ENCODE measurements around the gene RALGPS2.

Gene RALGPS2

DNA sequence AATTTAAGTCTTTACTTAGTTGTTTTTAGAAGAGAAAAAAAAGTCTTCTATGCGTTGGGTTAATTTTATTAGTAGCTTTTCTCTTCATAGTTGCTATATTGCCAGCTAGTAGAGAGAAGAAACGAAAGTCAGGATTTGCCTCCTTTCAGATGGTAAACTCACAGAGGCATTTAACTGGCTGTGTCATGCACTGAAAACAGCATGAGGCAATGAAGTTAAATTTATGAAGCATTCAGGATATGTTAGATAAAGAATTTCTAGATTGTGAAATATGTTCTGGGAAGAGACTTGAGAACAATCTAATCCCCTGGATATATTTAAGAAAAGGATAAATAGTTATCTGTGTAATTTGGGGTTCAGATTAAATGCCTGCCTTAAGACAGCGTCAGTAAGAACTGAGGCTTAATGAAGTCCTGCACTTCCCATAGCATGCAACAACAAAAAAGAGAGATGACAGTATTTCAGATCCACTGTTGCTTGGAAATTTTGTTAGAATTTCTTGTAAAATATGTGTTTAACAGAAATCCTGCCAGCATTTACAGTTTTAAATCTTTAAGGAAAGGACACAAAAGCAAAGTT, 144.2 kb downstream of the RALGPS2 start:
- DNase-seq: no peak

DNA sequence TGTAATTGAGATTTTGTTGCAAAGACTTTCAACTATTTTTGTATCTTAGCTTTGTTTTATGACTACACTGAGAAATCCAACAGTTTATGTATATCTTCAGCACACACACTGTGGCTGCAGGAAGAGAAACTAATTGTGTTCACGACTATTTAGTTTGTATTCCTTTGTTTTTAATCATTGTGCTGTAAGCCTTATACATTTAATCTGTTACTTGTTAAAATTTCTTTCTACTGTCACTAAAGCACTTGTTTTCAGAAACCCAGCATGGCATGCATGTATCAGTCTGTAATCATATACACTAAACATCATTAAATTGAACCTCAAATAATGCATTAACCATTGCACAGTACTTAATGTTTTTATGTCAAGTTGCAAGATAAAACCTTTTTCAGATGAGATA, 145.2 kb downstream of the RALGPS2 start:
- no peak for DNase-seq

DNA sequence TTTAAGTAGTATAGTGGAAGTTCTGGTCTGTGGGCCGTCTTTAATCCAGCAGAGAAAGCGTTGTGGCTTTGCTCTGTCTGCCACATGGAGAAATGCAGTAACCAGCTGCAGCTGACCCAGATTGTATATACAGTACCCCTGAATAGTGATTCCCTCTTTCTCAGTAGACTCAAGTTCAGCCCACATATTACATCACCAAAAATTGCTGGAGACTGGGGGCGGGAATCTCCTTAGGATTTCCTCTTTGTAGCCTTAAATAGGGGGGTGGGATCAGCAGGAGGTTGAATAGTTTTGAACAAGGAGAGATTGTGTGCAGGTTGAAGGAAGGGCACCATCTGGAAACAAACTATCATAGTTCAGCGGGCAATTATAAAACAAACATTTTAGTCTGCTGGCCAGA, 145.9 kb downstream of the RALGPS2 start, which contains the start of gene ANGPTL1:
Gene ANGPTL1 (minus strand): TSS at position 134 of the 400 bp plus-strand sequence. CDS start 5,301 bp downstream, outside the sequence.
- DNase-seq: no peak

DNA sequence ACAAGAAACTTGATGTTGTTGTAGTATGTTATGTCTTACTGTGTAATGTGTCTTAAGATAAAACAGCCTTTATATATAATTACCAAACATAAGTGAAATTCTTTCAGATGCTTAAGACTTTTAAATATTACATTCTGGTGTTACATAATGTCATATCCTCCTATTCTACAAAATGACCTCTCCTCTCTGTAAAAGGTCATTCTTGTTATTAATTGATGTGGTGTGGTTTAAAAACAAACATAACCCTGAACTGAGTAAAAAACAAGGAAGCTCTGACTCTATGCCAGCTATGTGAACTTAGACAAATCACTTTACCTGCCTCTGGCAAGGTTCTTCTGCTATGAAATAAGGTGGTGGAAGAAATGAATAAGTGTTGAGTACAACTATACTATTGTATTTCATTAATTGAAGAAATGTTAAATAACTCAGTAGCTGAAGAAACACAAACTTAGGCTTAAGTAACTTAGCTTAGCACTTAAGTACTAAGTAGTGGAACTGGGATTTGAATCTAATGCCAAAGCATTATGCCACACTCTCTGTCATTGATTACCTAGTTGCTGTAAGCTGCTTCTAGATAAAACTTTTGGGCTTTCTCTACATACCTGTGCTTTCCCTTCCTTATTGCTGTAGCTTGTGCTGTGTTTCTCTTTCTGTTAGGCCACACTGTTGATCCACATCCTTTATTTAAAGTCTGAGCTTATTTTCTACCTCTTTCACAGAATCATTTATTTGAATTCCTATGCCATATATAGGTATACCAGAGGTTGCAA, 146.7 kb downstream of the RALGPS2 start:
- no peak for DNase-seq

DNA sequence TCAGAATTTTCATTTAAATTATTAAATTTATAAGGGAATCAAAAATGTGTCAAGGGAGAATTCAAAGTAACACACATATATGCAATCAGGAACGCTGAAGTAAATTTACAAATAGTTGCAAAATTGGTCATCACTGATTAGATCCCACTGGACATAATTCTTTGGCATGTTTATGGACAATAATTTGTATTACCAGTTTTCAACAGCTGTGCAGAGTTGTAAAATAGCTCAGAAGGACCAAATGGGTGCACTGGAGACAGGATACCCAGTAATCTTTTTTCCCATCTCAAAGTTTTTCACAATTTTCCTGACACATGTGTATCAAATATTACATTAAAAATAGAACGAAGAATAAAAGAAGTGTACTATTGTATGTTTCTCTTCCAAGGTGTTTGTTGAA, 149.9 kb downstream of the RALGPS2 start:
- no peak for DNase-seq

DNA sequence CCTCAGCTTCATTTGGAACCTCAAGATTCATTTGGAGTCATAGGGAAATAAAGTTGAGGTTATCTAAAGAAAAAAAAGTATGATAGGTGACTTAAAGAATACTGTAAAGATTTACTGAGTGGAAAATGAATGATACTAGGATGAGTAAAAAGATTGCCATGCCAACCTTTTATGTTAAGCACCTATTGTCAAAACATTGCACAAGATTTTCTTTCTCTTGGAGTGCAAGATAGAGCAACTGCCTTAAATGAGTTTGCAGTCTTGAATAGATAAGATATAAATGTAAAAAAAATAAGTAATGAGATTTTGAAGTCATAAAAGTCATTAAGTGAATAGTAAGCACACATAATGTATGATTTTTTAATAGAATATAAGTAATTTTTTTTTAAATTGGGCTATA, 150.9 kb downstream of the RALGPS2 start:
- DNase-seq: no peak

DNA sequence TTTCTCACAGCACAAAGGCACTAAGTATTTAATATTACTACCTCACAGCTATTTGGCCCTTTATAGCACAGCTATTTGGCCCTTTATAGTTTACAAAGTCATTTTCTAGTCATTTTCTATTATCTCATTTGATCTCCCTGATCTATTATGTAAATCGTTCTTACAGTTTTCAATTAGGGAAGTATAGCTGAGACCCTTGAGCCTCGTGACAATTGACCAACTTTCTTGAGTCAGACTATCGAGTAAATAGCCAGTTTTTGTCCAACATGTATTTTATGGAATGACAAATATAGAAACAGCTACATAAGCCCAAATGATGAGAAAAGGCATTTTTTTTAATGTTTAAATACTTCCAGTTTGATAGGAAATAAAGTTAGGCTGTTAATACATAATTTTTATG, 152.9 kb downstream of the RALGPS2 start:
- DNase-seq: no peak

DNA sequence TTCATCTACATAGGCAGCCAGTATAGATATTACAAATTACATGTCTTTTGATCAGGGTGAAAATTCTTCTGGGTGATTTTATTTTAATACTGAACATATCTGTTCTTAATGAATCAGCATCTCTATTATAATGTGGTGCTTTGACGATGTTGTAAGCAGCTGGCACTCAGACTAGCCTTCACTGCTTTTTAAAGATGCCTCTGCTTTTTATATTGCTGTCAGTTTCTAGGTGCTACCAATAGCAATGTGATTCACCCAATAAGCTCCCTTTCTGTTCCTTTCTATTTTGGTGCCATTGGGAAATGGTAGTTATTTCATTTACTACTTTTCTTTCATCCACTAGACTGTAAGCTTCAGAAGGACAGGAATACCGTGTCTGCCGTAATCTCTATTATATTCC, 156.9 kb downstream of the RALGPS2 start:
- DNase-seq: no peak

DNA sequence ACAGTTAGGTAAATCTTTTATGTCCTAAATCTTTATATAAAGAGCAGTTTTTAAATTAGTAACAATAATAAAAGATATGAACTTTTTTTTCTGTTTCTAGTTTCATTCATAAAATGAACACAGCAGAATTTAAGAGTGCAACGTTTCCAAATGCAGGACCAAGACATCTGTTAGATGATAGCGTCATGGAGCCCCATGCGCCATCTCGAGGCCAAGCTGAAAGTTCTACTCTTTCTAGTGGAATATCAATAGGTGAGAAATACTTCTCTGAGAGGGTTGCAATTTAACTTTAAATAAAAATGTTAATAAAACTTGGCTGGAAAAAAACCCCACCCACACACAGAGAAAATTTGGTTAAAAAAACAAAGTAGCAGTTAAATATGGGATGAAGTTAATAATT, 160.8 kb downstream of the RALGPS2 start:
- DNase-seq: no peak

DNA sequence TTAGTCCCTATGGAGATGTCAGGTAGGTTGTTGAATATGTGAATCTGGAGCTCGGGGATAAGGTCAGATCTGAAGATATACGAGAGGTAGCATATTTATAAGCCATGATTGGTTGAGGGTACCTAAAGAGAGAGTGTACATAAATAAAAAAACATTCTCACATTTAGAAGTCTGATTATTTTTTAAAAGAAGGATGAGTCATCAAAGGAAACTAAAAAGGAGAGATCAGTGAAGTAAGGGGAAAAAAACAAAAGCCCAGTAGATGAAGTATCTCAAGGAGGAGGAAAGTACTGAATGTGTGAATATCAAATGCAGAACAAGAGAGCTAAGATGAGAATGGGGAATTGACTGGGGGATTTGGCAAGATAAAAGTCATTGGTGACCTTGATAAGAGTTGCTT, 161.5 kb downstream of the RALGPS2 start:
- no peak for DNase-seq

DNA sequence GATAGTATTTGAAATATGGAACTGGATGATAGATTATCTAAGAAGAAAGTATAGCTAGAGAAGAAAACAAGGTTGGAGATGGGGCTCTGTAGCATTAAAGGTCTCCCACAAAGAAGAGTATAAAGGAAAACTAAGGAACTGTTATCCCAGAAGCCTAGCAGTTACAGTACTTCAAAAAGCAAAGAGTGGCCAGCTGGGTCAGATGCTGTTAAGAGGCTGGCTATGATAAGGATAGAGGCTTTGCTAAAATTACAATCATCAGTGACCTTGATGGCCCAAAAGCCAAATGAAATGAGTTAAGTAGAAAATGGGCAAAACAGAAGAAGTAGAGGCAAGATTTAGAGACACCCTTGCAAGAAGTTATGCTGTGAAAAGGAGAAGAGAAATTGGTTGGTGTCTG, 170.9 kb downstream of the RALGPS2 start:
- DNase-seq: no peak

DNA sequence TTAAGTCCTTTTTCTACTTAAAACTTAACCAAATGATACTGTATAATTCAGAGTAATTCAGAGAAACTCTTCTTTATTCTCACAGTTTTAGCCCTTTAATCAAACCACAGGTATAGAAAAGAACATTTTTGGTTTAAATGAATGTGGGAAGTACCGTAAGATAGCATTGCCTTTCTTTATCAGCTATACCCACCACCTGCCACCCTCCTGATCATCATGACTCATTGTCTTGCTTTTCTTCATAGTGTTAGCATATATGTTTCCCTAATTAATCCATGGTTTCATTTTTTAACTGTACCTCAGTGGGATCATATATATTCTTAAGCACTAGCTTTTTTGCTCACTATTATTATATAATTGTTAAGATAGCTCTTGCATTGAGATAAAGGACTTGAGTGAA, 173.4 kb downstream of the RALGPS2 start:
- no peak for DNase-seq

DNA sequence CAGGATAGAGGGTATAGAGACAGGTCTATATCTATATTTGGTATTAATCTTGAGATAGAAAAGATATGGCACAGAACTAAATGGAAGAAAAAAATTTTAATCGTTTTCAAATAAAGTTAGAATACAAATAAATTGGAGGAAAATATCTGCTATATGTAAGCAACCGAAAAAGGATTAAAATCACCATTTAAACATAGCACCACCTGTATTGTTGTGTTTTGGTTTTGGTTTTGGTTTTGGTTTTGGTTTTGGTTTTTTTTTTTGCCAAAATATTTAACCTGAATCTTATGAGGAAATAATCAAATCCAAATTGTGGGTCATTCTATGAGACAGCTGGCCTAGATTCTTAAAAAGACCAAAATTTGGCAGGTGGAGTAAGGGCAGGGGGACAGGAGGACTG, 174.4 kb downstream of the RALGPS2 start:
- no peak for DNase-seq

DNA sequence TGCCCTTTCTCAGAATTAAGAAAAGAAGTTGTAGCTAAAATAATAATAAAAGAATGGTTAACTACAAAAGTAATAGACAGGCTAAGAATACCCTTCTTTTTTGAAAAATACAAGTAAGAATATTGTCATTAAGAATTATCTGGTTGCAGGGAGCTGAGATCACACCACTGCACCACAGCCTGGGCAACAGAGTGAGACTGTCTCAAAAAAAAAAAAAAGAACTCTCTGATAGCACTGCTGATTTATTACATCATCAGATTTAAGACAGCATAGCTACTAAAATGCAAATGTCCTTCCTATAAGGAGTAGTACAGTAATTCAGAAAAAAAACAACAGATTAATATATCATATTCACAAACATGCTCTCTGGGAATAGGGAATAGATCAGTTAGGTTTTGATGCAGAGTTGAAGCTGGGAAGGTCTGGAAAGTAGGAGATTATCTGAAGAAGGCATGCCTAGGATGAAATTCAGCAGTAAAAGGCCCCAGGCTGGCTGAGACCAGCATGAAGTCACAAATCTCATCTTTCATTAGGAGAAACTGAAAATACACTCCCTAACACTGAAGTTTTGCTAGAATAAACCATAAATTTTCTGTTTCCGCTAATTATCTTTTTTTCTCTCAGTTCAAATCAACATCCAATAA, 176.6 kb downstream of the RALGPS2 start:
- DNase-seq: no peak

DNA sequence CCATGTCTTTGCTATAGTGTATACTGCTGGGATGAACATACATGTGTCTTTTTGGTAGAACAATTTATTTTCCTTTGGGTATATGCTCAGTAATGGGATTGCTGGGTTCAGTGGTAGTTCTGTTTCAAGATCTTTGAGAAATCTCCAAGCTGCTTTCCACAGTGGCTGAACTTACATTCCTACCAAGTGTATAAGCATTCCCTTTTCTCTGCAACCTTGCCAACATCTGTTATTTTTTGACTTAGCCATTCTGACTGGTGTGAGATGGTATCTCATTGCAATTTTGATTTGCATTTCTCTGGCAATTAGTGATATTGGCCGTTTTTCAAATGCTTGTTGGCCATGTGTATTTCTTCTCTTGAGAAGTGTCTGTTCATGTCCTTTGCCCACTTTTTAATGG, 183.3 kb downstream of the RALGPS2 start:
- no peak for DNase-seq

DNA sequence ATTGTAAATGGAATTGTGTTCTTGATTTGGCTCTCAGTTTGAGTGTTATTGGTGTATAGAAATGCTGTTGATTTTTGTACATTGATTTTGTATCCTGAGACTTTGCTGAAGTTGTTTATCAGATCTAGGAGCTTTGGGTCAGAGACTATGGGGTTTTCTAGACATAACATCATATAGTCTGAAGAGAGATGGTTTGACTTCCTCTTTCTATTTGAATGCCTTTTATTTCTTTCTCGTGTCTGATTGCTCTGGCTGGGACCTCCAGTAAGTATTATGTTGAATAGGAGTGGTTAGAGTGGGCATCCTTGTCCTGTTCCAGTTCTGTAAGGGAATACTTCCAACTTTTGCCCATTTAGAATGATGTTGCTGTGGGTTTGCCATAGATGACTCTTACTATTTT, 185.0 kb downstream of the RALGPS2 start:
- no peak for DNase-seq

DNA sequence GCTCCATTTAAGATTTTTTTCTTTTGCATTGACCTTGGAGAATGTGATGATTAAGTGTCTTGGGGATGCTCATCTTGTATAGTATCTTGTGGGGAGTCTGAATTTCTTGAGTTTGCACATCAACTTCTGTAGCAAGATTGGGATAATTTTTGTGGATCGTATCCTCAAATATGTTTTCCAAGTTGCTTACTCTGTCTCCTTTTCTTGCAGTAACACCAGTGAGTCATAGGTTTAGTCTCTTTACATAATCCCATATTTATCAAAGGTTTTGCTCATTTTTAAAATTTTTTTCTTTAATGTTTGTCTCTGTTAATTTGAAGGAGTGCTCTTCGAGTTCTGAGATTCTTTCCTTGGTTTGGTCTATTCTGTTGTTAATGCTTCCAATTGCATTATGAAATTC, 187.6 kb downstream of the RALGPS2 start:
- DNase-seq: no peak

DNA sequence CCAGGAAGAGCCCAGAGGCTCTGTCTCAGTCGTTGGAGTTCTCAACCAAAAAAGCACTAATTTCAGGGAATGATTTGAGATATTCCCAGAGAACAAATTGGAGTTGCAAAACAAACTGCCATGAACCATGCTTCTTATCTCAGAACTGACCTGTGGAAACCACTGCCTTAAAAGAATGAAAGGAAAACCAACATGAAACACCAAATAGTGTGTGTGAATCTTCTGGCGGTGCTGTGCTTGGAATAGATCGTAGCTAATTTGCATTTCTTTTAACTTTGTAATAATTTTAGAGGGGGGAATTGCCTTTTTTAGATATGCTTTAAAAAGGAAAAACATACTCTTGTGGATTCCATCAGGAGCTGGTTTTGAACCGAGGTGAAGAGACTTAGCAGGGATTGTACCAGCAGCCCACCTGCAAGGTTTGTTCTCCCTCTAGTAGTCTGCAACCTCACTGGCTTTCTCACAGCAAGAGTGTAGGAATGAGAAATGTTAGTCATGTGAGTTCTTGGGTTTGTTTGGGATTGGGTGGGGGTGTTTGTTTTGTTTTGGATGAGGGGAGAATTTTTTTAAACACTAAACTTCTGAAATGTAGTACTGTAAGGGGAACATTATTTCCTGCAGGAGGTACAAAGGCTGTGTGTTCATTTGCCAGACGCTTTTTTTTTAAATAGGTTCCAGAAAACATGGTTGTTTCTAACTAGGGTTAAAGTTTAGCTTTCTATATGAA, 191.6 kb downstream of the RALGPS2 start:
- DNase-seq: no peak

DNA sequence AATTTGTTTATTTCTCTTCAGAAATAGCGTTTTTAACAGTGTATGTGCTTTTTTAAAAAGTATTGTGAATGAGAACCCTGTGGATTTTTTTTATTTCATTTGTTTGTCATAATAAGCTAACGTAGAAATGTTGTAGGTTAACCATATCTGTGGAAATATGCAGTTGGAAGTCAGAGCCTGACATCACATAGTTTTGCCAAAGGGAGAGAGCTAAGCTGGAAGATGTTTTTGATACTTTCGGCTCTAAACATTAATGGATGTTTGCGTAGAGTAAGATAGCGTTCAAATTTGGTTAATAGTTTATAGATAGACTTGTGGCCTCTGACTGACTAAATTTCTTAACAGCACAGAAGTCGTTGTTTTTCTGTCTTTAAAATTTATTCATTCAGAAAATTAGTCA, 193.3 kb downstream of the RALGPS2 start:
- DNase-seq: no peak

DNA sequence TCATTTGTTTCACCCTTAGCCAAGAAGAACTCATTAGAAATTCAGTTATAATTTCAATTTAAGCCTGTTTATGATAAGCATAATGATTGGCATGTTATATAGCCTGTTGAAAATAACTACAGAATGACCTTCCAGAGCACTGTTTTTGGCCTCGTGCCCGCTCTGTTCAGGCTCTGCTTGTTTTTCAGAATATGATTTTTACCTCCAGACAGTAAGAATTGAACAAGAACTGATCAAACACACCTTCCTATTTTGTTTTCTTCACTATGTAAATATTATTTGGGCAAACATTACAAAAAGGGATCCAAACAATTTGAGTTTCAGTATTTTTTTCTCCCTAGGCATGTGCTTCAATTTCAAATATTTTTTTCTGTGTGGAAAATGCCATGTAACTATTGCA, 193.9 kb downstream of the RALGPS2 start:
- DNase-seq: no peak

DNA sequence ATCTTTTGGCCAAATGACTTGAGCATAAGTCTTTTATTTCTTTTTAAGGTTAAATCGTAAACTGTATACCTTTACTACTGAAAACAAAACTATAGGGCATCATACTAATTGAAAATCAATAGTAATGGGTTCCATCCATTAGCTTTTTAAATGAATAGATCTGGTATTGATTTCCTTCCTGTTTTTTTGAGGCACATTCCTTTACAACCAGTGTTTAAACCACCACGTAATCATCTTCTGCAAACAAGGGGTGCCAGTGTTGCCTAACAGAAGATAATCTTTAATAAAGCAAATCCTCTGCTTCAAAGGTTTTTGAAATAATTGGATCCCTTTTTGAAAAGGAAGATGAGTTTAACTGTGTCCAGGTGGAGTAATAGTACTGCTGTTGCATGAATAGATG, 194.5 kb downstream of the RALGPS2 start:
- no peak for DNase-seq

DNA sequence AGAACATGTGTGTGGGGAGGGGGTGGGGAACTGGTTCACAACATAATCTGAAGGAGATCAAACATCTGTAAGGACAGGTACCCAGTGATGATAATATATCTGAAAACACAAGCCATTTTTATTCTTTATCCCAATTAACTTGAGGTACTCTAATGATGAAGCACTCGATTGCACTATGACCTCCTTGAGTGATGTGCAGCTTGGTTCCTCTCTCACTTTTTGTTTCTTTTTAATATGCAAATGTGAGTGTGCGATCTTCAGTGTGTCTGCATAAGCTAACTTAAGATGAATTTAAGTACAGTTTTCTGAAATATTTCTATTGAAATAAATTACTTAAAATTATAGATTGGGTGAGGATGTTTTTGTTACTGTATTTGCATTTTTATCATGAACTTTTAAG, 196.5 kb downstream of the RALGPS2 start:
- no peak for DNase-seq

DNA sequence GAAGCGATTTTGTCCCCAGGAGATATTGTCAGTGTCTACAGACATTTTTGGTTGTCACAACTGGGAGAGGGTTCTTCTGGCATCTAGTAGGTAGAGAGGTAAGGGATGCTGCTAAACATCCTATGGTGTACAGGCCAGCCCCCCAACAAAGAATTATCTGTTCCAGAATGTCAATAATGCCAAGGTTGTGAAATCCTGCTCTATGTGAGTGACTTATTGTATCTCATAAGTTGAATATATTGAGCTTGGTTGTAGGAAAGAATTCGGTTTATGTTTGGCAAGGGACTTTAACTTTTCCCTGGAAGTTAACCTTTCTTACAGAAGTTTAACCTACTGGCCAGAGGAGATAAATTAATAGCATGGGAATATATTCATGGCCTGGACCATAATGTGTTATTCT, 198.5 kb downstream of the RALGPS2 start:
- no peak for DNase-seq

DNA sequence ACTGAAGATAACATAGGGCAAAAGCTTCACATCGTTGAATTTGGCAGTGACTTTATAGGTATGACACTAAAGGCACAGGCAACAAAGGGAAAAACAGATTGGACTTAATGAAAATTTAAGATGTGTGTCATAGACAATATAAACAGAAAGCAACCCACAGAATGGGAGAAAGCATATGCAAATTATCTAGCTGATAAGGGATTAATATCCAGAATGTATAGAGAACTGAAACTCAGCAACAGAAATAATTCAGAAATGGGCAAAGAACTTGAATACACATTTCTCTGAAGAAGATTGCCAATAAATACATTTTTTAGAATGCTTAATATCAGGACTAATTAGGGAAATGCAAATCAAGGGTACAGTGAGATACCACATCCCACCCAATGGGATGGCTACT, 201.0 kb downstream of the RALGPS2 start:
- no peak for DNase-seq
